ENCODE results near the gene MPHOSPH9.
"Not testable (repeated sequence)": the region's sequence is repeated elsewhere in the genome, so short reads cannot be mapped to it uniquely, and the experiment has no call there.

Gene MPHOSPH9

GRCh38 chr12:123261196-123261595 is 28.3 kb upstream of the MPHOSPH9 start:
- TF ChIP-seq CTCF (IDR thresholded peaks at IDR 0.05; ENCODE audit: low read depth, low read length, missing control alignments) = no peak
- in situ Hi-C loops (cut with HindIII; ENCODE audit: low sequenced_read_pairs) = no loop called here

GRCh38 chr12:123260081-123260480 is 27.1 kb upstream of the MPHOSPH9 start:
- no peak for TF ChIP-seq CTCF (IDR thresholded peaks at IDR 0.05; ENCODE audit: low read depth, low read length, missing control alignments)
- DNase-seq (ENCODE audit: low read depth) = no peak
- H3K4me3 ChIP-seq (ENCODE audit: low read depth, low read length) = no peak overlapping the region
- in situ Hi-C loops (cut with HindIII; ENCODE audit: low sequenced_read_pairs) = no loop called here

More at GRCh38 chr12:123261196-123261595, 28.3 kb upstream of the MPHOSPH9 start:
- no peak overlapping the region for H3K4me3 ChIP-seq (ENCODE audit: low read depth, low read length)
- no peak for DNase-seq (ENCODE audit: low read depth)

GRCh38 chr12:123258593-123258992 is 25.7 kb upstream of the MPHOSPH9 start:
- in situ Hi-C loops (cut with HindIII; ENCODE audit: low sequenced_read_pairs) = no loop called here

GRCh38 chr12:123254853-123255446 is 22.0 kb upstream of the MPHOSPH9 start:
- no peak for TF ChIP-seq CTCF (IDR thresholded peaks at IDR 0.05; ENCODE audit: low read depth, low read length, missing control alignments)
- in situ Hi-C loops (cut with HindIII; ENCODE audit: low sequenced_read_pairs) = no loop called here
- no peak overlapping the region for H3K4me3 ChIP-seq (ENCODE audit: low read depth, low read length)
- DNase-seq (ENCODE audit: low read depth) = no peak

More at GRCh38 chr12:123258593-123258992, 25.7 kb upstream of the MPHOSPH9 start:
- no peak overlapping the region for H3K4me3 ChIP-seq (ENCODE audit: low read depth, low read length)
- no peak for DNase-seq (ENCODE audit: low read depth)
- no peak for TF ChIP-seq CTCF (IDR thresholded peaks at IDR 0.05; ENCODE audit: low read depth, low read length, missing control alignments)

GRCh38 chr12:123253641-123254459 is 20.9 kb upstream of the MPHOSPH9 start:
- no peak for TF ChIP-seq CTCF (IDR thresholded peaks at IDR 0.05; ENCODE audit: low read depth, low read length, missing control alignments)
- in situ Hi-C loops (cut with HindIII; ENCODE audit: low sequenced_read_pairs) = no loop called here
- no peak for DNase-seq (ENCODE audit: low read depth)
- no peak overlapping the region for H3K4me3 ChIP-seq (ENCODE audit: low read depth, low read length)

GRCh38 chr12:123252365-123252764 is 19.4 kb upstream of the MPHOSPH9 start:
- H3K4me3 ChIP-seq (ENCODE audit: low read depth, low read length); DNase-seq (ENCODE audit: low read depth); in situ Hi-C loops (cut with HindIII; ENCODE audit: low sequenced_read_pairs): not testable (repeated sequence)
